Mucosa of rectum (tissue), 2 donors: ENCODE measurements around the gene IGSF8.
A peak's percentile ranks its signal among the peaks of the same experiment; 100 is the strongest.

Experiments used
- H3K27ac ChIP-seq, 2 donors: one replicate each; pipeline ENCODE4 v1.7.0; 2013; ENCODE audit warnings: inconsistent platforms in 2 of 2, low read depth in 2 of 2, low read length in 2 of 2
- H3K27me3 ChIP-seq, 2 donors: one replicate each; pipeline ENCODE4 v1.7.0; 2013; ENCODE audit warnings: low read length in 2 of 2; ENCODE audit not compliant: control insufficient read depth in 2 of 2, insufficient read depth in 2 of 2
- H3K36me3 ChIP-seq, 2 donors: one replicate each; pipeline ENCODE4 v1.7.0; 2013; ENCODE audit warnings: low read length in 2 of 2; ENCODE audit not compliant: control insufficient read depth in 2 of 2, insufficient read depth in 2 of 2
- H3K4me1 ChIP-seq, 2 donors: one replicate each; pipeline ENCODE4 v1.7.0; 2013; ENCODE audit warnings: low read length in 2 of 2, mild to moderate bottlenecking in 1 of 2; ENCODE audit not compliant: control insufficient read depth in 2 of 2, insufficient read depth in 2 of 2
- H3K4me3 ChIP-seq, 2 donors: one replicate each; pipeline ENCODE4 v1.7.0; 2013; ENCODE audit warnings: low read length in 2 of 2
- H3K9ac ChIP-seq, 2 donors: one replicate each; pipeline ENCODE4 v1.7.0; 2013; ENCODE audit warnings: low read length in 2 of 2, low read depth in 1 of 2, mild to moderate bottlenecking in 1 of 2
- H3K9me3 ChIP-seq, 2 donors: one replicate each; pipeline ENCODE4 v1.7.0; 2013; ENCODE audit warnings: low read length in 2 of 2; ENCODE audit not compliant: control insufficient read depth in 2 of 2
- donor health status: healthy.
- donor health status: Normal muscosa, but diverticular disease.

IGSF8 gene, protein sequence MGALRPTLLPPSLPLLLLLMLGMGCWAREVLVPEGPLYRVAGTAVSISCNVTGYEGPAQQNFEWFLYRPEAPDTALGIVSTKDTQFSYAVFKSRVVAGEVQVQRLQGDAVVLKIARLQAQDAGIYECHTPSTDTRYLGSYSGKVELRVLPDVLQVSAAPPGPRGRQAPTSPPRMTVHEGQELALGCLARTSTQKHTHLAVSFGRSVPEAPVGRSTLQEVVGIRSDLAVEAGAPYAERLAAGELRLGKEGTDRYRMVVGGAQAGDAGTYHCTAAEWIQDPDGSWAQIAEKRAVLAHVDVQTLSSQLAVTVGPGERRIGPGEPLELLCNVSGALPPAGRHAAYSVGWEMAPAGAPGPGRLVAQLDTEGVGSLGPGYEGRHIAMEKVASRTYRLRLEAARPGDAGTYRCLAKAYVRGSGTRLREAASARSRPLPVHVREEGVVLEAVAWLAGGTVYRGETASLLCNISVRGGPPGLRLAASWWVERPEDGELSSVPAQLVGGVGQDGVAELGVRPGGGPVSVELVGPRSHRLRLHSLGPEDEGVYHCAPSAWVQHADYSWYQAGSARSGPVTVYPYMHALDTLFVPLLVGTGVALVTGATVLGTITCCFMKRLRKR

DNA sequence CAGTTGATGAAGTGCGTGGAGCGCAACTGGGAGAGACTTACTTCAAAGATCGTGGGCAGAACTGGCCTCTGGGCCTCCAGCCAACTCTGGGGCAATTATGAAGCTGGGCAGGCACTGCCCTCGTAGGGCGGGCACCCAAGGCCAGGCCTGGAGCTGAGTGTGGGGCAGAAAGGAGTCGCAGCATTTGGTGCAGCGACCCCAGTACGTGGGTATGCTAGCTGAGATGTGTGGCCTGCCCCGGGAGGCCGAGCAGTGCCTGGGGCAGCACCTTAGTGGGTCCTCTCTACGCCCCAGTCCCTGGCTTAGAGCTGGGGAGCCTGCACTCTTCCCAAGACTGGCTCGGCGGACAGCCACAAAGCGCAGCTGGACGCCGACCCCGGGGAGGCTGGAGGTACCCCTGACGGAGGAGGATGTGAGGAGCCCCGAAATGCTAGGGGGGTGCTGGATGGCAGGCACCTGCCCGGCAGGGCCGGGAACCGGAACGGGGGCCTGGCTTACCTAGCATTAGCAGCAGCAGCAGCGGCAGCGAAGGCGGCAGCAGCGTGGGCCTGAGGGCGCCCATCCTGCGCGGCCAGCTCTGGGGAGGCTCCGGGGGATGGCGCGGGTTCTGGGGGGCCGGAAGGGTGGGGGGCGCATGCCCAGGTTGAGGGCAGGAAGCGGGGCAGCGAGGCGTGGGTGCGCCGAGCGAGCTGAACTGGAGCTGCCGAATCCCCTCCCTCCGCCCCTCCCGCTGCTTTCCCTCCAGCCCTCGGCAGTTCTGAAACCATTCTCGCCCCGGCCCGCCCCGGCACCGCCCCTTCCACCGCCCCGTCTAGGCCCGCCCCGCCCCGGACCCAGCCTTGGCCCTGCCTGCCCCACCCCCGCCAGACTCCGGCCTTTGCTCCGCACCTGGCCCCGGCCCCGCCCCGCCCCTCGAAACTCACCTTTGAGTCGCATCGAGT is at the start of gene IGSF8:
Gene IGSF8 (minus strand): TSS at position 709 of the 941 bp plus-strand sequence. CDS start 147 bp downstream, at position 562.
- H3K27me3 ChIP-seq = no peaks in the 10 kb centered on the region
- peak within 1 kb of the TSS; percentile 89 to 94 for H3K9ac ChIP-seq
- peak within 1 kb of the TSS; percentile 80 to 91 for H3K4me3 ChIP-seq
- peak within 1 kb of the TSS; percentile 88 to 93 for H3K27ac ChIP-seq
- H3K9me3 ChIP-seq = no peaks in the 10 kb centered on the region
- peaks cover 2 to 10% of the 10 kb centered on the region in 2 donors for H3K36me3 ChIP-seq
- H3K4me1 ChIP-seq = peaks cover 50 to 63% of the 10 kb centered on the region in 2 donors

DNA sequence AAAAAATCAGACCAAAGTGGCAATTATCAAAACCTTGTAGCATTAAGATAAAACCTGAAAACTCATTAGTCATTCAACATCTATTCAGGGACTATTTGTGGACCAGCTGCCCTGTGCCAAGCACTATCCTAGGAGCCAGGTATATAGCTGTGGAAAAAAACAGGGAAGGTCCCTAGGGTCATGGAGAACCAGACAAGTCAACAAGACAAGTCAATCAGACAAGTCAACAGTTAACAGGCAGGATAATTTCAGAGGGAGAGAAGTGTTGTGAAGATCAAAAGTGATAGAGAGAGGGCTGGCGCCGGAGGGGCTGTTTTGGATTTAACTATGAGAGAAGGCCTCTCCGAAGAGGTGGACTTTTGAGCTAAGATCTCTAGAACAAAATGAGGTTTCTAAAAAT is 49.7 kb upstream of the IGSF8 start:
- Histone ChIP-seq H3K27me3 (peaks cover 0 to 2% of the 10 kb centered on the region in 2 donors), H3K9ac (no peak overlapping the region), H3K4me1 (no peaks in the 10 kb centered on the region), H3K4me3 (no peak overlapping the region), H3K36me3 (no peaks in the 10 kb centered on the region), H3K27ac (no peak overlapping the region), H3K9me3 (no peaks in the 10 kb centered on the region)

DNA sequence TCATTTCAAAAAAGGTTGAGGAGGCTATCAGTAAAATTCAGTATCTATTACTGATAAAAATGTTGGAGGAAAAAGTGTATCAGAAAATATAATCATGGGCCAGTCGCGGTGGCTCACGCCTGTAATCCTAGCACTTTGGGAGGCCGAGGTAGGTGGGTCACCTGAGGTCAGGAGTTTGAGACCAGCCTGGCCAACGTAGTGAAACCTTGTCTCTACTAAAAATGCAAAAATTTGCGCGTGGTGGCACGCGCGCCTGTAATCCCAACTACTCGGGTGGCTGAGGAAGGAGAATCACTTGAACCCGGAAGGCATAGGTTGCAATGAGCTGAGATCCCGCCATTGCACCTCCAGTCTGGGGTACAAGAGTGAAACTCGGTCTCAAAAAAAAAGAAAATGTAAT is 47.7 kb upstream of the IGSF8 start:
- Histone ChIP-seq H3K9me3 (no peaks in the 10 kb centered on the region), H3K4me1 (no peaks in the 10 kb centered on the region), H3K9ac (no peak overlapping the region), H3K36me3 (no peaks in the 10 kb centered on the region), H3K27ac (no peak overlapping the region), H3K4me3 (no peak overlapping the region), H3K27me3 (peaks cover 0 to 3% of the 10 kb centered on the region in 2 donors)

DNA sequence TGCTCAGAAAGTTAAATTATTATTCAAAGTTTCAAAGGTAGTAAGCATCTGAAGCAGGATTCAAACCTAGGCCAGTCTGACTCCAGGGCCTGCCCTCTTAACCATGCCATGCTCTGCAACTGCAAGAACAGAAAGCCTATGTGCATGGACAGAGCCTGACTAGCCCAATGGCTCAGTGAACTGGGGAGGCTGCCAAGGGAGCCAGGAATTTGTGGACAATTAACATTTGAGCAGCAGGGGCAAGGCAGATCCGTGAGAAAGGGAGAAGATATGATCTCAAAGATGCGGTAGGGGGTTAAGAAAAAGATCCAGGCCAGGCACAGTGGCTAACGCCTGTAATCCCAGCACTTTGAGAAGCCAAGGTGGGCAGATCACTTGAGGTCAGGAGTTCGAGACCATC is 46.5 kb upstream of the IGSF8 start:
- H3K4me1 ChIP-seq = no peaks in the 10 kb centered on the region
- no peaks in the 10 kb centered on the region for H3K9me3 ChIP-seq
- H3K4me3 ChIP-seq = no peak overlapping the region
- no peak overlapping the region for H3K27ac ChIP-seq
- no peaks in the 10 kb centered on the region for H3K36me3 ChIP-seq
- peaks cover 0 to 3% of the 10 kb centered on the region in 2 donors for H3K27me3 ChIP-seq
- no peak overlapping the region for H3K9ac ChIP-seq

DNA sequence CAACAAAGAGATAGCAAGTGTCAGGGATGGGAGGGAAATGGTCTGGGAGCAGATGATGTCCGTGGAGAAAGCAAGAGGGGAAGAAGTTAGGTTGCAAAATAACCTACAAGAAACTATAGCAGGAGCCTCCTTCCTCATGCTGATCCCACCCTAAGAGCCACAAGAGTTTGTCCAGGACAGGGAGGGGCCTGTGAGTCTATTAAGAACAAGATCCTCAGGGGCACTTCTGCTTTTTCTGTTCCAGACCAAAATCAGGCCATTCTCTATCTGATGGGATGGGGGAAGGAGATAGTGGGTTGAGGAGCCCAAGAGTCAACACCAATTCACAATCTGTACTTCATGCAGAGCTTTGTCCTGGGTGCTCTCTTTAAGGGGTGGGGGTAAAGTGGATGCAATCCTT is 45.3 kb upstream of the IGSF8 start:
- Histone ChIP-seq H3K4me3 (no peak overlapping the region), H3K27ac (no peak overlapping the region), H3K27me3 (peaks cover 0 to 3% of the 10 kb centered on the region in 2 donors), H3K4me1 (no peaks in the 10 kb centered on the region), H3K36me3 (no peaks in the 10 kb centered on the region), H3K9ac (no peak overlapping the region), H3K9me3 (no peaks in the 10 kb centered on the region)

DNA sequence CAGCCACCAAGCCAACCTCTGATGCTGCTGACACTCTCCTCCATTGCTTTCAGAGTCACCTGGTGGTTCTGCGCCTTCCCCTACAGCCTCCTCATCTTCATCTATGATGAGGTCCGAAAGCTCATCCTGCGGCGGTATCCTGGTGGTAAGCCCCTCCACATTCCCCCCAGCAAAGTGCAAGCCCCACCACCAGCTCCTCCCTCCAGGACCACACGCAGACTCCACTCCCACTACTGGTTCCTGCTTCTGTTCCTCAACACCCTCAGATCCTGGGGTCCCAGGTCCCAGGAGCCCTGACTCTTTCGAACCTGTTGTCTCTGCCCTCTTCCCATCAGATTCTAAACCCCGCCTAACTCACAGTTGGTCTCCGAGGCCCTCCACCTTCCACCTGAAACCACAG is 41.4 kb upstream of the IGSF8 start:
- Histone ChIP-seq H3K4me3 (no peak overlapping the region), H3K9me3 (no peaks in the 10 kb centered on the region), H3K9ac (no peak overlapping the region), H3K27me3 (peaks cover 0 to 3% of the 10 kb centered on the region in 2 donors), H3K4me1 (no peaks in the 10 kb centered on the region), H3K36me3 (no peaks in the 10 kb centered on the region), H3K27ac (no peak overlapping the region)

DNA sequence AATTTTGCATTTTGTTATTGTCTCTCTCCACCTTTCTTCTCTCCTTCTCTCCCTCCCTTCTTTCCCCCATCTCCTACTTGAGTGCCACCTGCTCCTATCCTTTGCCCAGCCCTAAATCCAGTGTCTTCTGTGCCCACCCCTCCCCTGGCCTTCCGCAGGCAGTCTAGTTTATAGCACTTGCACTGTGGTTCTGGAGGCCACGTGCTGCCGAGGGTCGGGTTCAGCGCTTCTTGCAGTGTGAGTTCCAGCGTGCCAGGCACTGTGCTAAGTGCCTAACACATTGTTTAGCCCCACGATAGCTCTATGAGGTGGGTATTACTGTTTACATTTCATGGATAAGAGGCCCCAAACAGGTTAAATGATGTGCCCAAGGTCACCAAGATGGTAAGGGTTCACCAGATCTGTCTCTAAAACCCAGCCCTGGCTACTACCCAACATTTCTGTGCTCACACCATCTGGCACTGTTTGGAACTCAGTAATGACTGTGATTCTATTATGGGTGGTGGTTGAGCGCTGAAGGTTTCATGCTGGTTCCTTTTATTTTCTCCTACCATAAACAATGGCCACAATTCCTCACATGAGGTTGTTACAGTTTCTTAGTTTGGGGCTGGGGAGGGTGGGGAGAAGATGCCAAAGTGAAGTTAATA is 38.9 kb upstream of the IGSF8 start:
- Histone ChIP-seq H3K27me3 (peaks cover 0 to 3% of the 10 kb centered on the region in 2 donors), H3K4me3 (no peak overlapping the region), H3K4me1 (no peaks in the 10 kb centered on the region), H3K9me3 (no peaks in the 10 kb centered on the region), H3K9ac (no peak overlapping the region), H3K36me3 (no peaks in the 10 kb centered on the region), H3K27ac (no peak overlapping the region)

DNA sequence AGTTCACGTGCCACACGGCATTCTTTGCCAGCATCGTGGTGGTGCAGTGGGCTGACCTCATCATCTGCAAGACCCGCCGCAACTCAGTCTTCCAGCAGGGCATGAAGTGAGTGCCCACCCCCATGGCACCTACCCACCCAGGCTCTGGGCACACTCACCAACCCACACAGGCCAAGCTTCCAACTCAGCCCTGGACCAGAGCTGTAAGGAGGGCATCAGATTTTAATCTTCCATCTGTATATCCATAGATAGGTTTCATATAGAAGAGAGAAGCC is 38.4 kb upstream of the IGSF8 start:
- H3K36me3 ChIP-seq = no peaks in the 10 kb centered on the region
- H3K27me3 ChIP-seq = peaks cover 0 to 3% of the 10 kb centered on the region in 2 donors
- H3K9me3 ChIP-seq = no peaks in the 10 kb centered on the region
- H3K4me1 ChIP-seq = no peaks in the 10 kb centered on the region
- H3K9ac ChIP-seq = no peak overlapping the region
- H3K4me3 ChIP-seq = no peak overlapping the region
- no peak overlapping the region for H3K27ac ChIP-seq

DNA sequence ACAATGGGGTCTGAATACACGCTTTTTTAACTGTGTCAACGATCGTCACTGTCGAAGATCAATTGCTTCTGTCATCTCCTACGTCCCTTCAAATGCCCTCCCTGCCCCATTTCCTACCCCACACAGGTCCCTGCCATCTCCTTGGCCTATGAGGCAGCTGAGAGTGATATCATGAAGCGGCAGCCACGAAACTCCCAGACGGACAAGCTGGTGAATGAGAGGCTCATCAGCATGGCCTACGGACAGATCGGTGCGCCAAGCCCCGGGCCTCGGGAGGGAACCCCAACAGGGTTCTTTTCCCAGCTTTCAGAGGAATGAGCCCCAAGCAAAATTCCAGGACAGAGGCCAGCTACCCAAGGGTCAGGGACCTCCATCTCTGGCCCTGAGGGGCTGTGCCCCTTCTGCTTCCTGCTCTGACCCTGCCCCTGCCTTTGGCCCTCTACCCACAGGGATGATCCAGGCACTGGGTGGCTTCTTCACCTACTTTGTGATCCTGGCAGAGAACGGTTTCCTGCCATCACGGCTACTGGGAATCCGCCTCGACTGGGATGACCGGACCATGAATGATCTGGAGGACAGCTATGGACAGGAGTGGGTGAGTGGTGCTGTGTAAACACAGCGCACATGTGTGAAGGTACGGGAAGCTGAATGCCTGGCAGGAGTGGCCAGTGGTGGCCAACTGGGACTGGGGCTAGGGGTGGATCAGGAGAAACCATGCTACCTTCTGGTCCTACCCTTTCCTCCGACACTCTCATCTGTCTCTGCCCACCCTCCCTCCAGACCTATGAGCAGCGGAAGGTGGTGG is 37.9 kb upstream of the IGSF8 start:
- Histone ChIP-seq H3K9ac (no peak overlapping the region), H3K4me3 (no peak overlapping the region), H3K27ac (no peak overlapping the region), H3K4me1 (no peaks in the 10 kb centered on the region), H3K9me3 (no peaks in the 10 kb centered on the region), H3K27me3 (peaks cover 0 to 3% of the 10 kb centered on the region in 2 donors), H3K36me3 (no peaks in the 10 kb centered on the region)
